HL-60 (cell line): Measurements from ENCODE around the gene ABO.

ENCODE experiments used
- DNase-seq, 2 experiments: peaks; one replicate each; pipeline ENCODE4 v3.0.0-alpha.2; 2010 to 2020; ENCODE audit warnings: low read depth in 1 of 2, low spot score in 1 of 2
- H3K27ac ChIP-seq: fragments of 250-450 bp; sonication (Bioruptor Pico); replicated peaks from 2 replicates; pipeline ENCODE4 v1.5.1; 2020; ENCODE audit warnings: mild to moderate bottlenecking, moderate library complexity
- H3K27me3 ChIP-seq: fragments of 250-450 bp; sonication (Bioruptor Pico); 2 replicates; pipeline ENCODE4 v1.5.1; 2021; ENCODE audit warnings: mild to moderate bottlenecking, moderate library complexity; ENCODE audit not compliant: insufficient read depth, poor library complexity, severe bottlenecking
- H3K4me3 ChIP-seq: replicated peaks from 2 replicates; pipeline ENCODE4 v1.5.1; 2011; ENCODE audit warnings: mild to moderate bottlenecking, control low read depth, low read length; ENCODE audit not compliant: insufficient read depth
- CTCF ChIP-seq: IDR thresholded peaks from one replicate; pipeline ENCODE4 v1.5.1; 2011; ENCODE audit warnings: low read length, control low read depth, inconsistent platforms; ENCODE audit not compliant: insufficient read depth
- GABPA ChIP-seq: IDR thresholded peaks from 2 replicates; pipeline ENCODE4 v1.6.1; 2012; ENCODE audit warnings: low read depth
- POLR2AphosphoS5 ChIP-seq: IDR thresholded peaks from 2 replicates; pipeline ENCODE4 v1.6.1; 2012; ENCODE audit warnings: low read depth
- REST ChIP-seq: IDR thresholded peaks from 2 replicates; pipeline ENCODE4 v1.6.1; 2012; ENCODE audit warnings: low read depth; ENCODE audit not compliant: insufficient replicate concordance
- SPI1 ChIP-seq: IDR thresholded peaks from 2 replicates; pipeline ENCODE4 v1.6.1; 2012; ENCODE audit warnings: low read depth, mild to moderate bottlenecking, borderline replicate concordance

Gene ABO

GRCh38 chr9:133261103-133261752 lies 13.8 kb downstream of the ABO start:
- TF ChIP-seq REST (no peak), GABPA (no peak), SPI1 (no peak), CTCF (no peak), POLR2AphosphoS5 (no peak)
- Histone ChIP-seq H3K4me3 (no peak overlapping the region), H3K27me3 (peaks cover 2% of the 10 kb centered on the region), H3K27ac (no peak overlapping the region)
- no peak for DNase-seq

GRCh38 chr9:133260334-133261102 lies 14.5 kb downstream of the ABO start:
- TF ChIP-seq POLR2AphosphoS5 (no peak), CTCF (no peak), SPI1 (no peak), GABPA (no peak)
- no peak overlapping the region for H3K27ac ChIP-seq
- peaks cover 2% of the 10 kb centered on the region for H3K27me3 ChIP-seq
- DNase-seq, result no peak
- no peak overlapping the region for H3K4me3 ChIP-seq

GRCh38 chr9:133258061-133259015 lies 16.7 kb downstream of the ABO start:
- no peak for DNase-seq
- no peak for TF ChIP-seq SPI1
- Histone ChIP-seq H3K4me3 (no peak overlapping the region), H3K27ac (no peak overlapping the region), H3K27me3 (no peaks in the 10 kb centered on the region)

GRCh38 chr9:133257465-133257956 lies 17.5 kb downstream of the ABO start:
- no peak for DNase-seq
- no peak for TF ChIP-seq REST
- TF ChIP-seq POLR2AphosphoS5, result no peak
- no peak for TF ChIP-seq SPI1
- TF ChIP-seq CTCF, result no peak
- no peak for TF ChIP-seq GABPA
- Histone ChIP-seq H3K27me3 (no peaks in the 10 kb centered on the region), H3K27ac (no peak overlapping the region), H3K4me3 (no peak overlapping the region)
